ENCODE data around the gene SLC25A22. TPM values are rescaled to one million over a fixed set of nuclear protein-coding genes. Genes with fewer than 3 reads are reported as not detected.

SLC25A22 gene
- total RNA-seq, result 3.9 TPM
- long read RNA-seq, transcript SLC25A22-228 (10 exons, 2,692 nt), result major isoform, 7 of 16 reads
- long read RNA-seq, partial matches to known transcripts, result 2 of 16 reads
- long read RNA-seq, other reads (novel, unspliced or antisense), result 4 of 16 reads

GRCh38 chr11:798093-798713 is at the start of gene SLC25A22:
Gene SLC25A22, minus strand, starts transcription at chr11:798281. Its CDS starts 3,275 bp downstream, at chr11:795006.
- TF ChIP-seq CTCF (IDR thresholded peaks at IDR 0.05; ENCODE audit: borderline replicate concordance), result peak; percentile 91
- no peaks in the 10 kb centered on the region for H3K27me3 ChIP-seq (ENCODE audit: low read depth)
- intact Hi-C loops (cut with micrococcal nuclease), result no loop called here
- DNase-seq, result peak; percentile 81
- H3K4me3 ChIP-seq, result peak within 1 kb of the TSS; percentile 81
- peaks cover 51% of the 10 kb centered on the region for H3K4me1 ChIP-seq
- peaks cover 35% of the 10 kb centered on the region for H3K36me3 ChIP-seq
- H3K27ac ChIP-seq (replicated peaks), result peak within 1 kb of the TSS; percentile 85
- H3K9me3 ChIP-seq (replicated peaks), result no peaks in the 10 kb centered on the region

DNA sequence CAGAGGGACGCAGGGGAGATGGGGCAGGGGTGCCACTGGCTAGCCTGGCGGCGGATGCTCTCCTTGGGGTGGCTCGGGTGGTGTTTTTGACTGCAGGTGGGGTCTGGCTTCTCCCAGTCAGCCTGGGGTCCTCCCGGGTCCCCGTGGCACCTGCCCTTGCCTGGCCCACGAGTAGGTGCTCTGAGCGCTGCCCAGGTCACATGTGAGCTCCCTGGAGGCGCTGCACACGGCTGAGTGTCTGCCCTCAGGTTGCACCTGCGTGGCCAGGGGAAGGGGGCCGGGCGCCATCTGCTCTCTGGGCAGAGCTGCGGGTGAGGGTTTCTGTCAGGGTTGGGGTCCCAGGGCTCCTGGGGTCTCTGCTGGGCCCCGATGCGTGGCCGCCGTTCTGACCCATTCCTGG is 49.8 kb upstream of the SLC25A22 start:
- no peak for TF ChIP-seq CTCF (IDR thresholded peaks at IDR 0.05; ENCODE audit: borderline replicate concordance)
- no peak overlapping the region for H3K27ac ChIP-seq (replicated peaks)

GRCh38 chr11:846496-847098 is 48.5 kb upstream of the SLC25A22 start:
- Histone ChIP-seq H3K4me3 (no peak overlapping the region), H3K27me3 (ENCODE audit: low read depth) (no peaks in the 10 kb centered on the region), H3K36me3 (no peaks in the 10 kb centered on the region), H3K9me3 (replicated peaks) (no peaks in the 10 kb centered on the region), H3K27ac (replicated peaks) (peak overlapping the region; percentile 97), H3K4me1 (peaks cover 92% of the 10 kb centered on the region)
- intact Hi-C loops (cut with micrococcal nuclease), result no loop called here
- TF ChIP-seq CTCF (IDR thresholded peaks at IDR 0.05; ENCODE audit: borderline replicate concordance), result no peak
- no peak for DNase-seq

More for the DNA sequence above, 49.8 kb upstream of the SLC25A22 start:
- Histone ChIP-seq H3K4me1 (peaks cover 93% of the 10 kb centered on the region), H3K4me3 (no peak overlapping the region), H3K36me3 (no peaks in the 10 kb centered on the region), H3K9me3 (replicated peaks) (no peaks in the 10 kb centered on the region), H3K27me3 (ENCODE audit: low read depth) (no peaks in the 10 kb centered on the region)
- intact Hi-C loops (cut with micrococcal nuclease), result no loop called here
- DNase-seq, result no peak

- no peak for DNase-seq
- Histone ChIP-seq H3K36me3 (no peaks in the 10 kb centered on the region), H3K27ac (replicated peaks) (peak overlapping the region; percentile 97), H3K4me1 (peaks cover 94% of the 10 kb centered on the region), H3K4me3 (peak overlapping the region; percentile 97), H3K9me3 (replicated peaks) (no peaks in the 10 kb centered on the region), H3K27me3 (ENCODE audit: low read depth) (no peaks in the 10 kb centered on the region)
- intact Hi-C loops (cut with micrococcal nuclease), result no loop called here
- no peak for TF ChIP-seq CTCF (IDR thresholded peaks at IDR 0.05; ENCODE audit: borderline replicate concordance)
Observed at GRCh38 chr11:845872-846495, 47.9 kb upstream of the SLC25A22 start.

DNA sequence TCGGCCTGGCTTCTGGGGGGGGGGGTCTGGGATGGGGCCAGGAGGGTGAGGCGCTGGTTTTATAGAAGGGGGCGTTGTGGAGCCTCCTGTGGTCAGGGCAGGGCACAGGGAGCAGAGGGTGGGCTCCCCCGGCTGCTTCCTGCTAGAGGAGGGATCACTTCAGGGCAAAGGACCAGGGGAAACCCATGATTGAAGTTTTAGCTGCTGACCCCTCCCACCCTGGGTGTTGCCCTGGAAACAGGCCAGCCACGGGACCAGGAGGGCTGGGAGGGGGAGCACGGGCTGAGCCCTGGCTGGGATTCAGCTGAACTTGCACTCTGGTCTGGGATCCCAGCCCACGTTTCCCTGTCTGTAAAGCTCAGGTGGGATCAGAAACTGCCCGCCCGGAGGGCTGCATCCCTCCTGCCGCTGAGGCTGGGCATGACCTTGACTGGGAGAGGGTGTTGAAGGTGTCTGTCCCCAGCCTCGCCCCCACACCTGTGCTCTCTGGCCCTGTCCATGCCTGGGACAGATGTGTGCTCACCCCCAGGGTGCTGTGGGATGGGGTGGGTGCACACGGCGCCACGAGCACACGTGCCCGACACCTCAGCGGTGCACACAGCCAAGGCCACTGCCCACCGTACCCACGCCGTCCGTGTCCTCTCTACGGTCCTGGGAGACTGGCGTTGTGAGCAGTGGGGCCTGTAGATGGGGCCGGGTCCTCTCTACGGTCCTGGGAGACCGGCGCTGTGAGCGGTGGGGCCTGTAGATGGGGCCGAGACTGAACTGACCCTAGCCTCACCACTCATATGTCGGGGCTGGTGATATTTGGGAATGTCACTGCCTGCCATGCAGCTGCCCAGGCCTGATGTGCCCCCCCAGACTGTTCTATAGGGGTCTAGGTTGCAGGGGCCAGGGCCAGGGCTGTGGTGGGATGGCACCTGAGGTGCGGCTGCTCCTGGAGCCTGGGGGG is 46.9 kb upstream of the SLC25A22 start:
- H3K27me3 ChIP-seq (ENCODE audit: low read depth), result no peaks in the 10 kb centered on the region
- H3K36me3 ChIP-seq, result peaks cover 9% of the 10 kb centered on the region
- peak overlapping the region; percentile 97 for H3K27ac ChIP-seq (replicated peaks)
- no peak for TF ChIP-seq CTCF (IDR thresholded peaks at IDR 0.05; ENCODE audit: borderline replicate concordance)
- peaks cover 94% of the 10 kb centered on the region for H3K4me1 ChIP-seq
- intact Hi-C loops (cut with micrococcal nuclease), result no loop called here
- H3K4me3 ChIP-seq, result peak overlapping the region; percentile 97
- no peaks in the 10 kb centered on the region for H3K9me3 ChIP-seq (replicated peaks)
- DNase-seq, result peak; percentile 92

Data from left ventricle myocardium inferior (tissue), 1 donor.